SK-N-SH (cell line): ENCODE measurements around the gene IDE.

Source experiments
- CHD2 ChIP-seq: fragments of 150-350 bp; IDR thresholded peaks from 2 replicates; pipeline ENCODE4 v1.6.1; 2018; ENCODE audit warnings: low read length; ENCODE audit not compliant: partially characterized antibody
- FOXM1 ChIP-seq: IDR thresholded peaks from 2 replicates; pipeline ENCODE4 v1.4.0; 2012; ENCODE audit warnings: low read depth, mild to moderate bottlenecking
- GATA2 ChIP-seq: sonication (generic); formaldehyde crosslinking; IDR thresholded peaks from 2 replicates; pipeline ENCODE4 v1.5.0; 2020; ENCODE audit warnings: mild to moderate bottlenecking, missing genetic modification reagents
- MEF2A ChIP-seq: IDR thresholded peaks from 2 replicates; pipeline ENCODE4 v1.4.0; 2012; ENCODE audit warnings: low read depth, borderline replicate concordance
- RAD21 ChIP-seq: IDR thresholded peaks from 2 replicates; pipeline ENCODE4 v1.6.1; 2012; ENCODE audit warnings: mild to moderate bottlenecking, low read length
- TF ChIP-seq, protein P1 (sequence below): fragments of 200-600 bp; sonication (generic); IDR thresholded peaks from 2 replicates; pipeline ENCODE4 v1.6.1; 2017; ENCODE audit warnings: antibody characterized with exemption, mild to moderate bottlenecking, moderate library complexity
- TF ChIP-seq, protein P2 (sequence below): fragments of 150-350 bp; IDR thresholded peaks from 2 replicates; pipeline ENCODE4 v1.6.1; 2017; ENCODE audit warnings: antibody characterized with exemption, low read length, low read depth, borderline replicate concordance

DNA sequence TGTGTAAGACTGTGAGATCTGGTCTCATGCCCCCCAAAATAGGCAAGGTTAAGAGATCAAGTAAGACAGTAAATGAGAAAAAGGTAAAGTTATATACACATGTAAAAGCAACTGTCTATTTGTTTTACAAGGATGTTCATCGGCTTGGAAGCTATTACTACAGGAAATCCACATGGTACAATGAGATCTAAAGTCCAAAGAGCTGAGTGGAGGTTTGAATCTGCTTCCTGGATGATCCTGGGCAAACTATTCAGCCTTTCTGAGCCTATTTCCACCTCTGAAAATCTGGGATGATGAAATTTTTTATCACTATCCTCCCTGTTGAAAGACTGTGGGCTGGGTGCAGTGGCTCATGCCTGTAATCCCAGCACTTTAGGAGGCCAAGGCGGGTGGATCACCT, 123.0 kb downstream of the IDE start:
- TF ChIP-seq GATA2 (no peak), RAD21 (no peak), CHD2 (no peak), FOXM1 (no peak), MEF2A (no peak)
- TF ChIP-seq, protein P1, sequence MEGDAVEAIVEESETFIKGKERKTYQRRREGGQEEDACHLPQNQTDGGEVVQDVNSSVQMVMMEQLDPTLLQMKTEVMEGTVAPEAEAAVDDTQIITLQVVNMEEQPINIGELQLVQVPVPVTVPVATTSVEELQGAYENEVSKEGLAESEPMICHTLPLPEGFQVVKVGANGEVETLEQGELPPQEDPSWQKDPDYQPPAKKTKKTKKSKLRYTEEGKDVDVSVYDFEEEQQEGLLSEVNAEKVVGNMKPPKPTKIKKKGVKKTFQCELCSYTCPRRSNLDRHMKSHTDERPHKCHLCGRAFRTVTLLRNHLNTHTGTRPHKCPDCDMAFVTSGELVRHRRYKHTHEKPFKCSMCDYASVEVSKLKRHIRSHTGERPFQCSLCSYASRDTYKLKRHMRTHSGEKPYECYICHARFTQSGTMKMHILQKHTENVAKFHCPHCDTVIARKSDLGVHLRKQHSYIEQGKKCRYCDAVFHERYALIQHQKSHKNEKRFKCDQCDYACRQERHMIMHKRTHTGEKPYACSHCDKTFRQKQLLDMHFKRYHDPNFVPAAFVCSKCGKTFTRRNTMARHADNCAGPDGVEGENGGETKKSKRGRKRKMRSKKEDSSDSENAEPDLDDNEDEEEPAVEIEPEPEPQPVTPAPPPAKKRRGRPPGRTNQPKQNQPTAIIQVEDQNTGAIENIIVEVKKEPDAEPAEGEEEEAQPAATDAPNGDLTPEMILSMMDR = no peak
- TF ChIP-seq, protein P2, sequence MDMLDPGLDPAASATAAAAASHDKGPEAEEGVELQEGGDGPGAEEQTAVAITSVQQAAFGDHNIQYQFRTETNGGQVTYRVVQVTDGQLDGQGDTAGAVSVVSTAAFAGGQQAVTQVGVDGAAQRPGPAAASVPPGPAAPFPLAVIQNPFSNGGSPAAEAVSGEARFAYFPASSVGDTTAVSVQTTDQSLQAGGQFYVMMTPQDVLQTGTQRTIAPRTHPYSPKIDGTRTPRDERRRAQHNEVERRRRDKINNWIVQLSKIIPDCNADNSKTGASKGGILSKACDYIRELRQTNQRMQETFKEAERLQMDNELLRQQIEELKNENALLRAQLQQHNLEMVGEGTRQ = no peak
